ENCODE measurements around the gene RIOK3. TPM values are rescaled to one million over a fixed set of nuclear protein-coding genes. Genes with fewer than 3 reads are reported as not detected.

RIOK3 gene
- total RNA-seq, 4 donors from 2014 or later = 77.3 to 220 (median 114) TPM

GRCh38 chr18:23437357-23438045 lies 15.6 kb upstream of the RIOK3 start:
- Histone ChIP-seq H3K36me3 (no peaks in the 10 kb centered on the region), H3K4me1 (peaks cover 8 to 15% of the 10 kb centered on the region in 2 donors), H3K27me3 (no peaks in the 10 kb centered on the region), H3K9me3 (no peaks in the 10 kb centered on the region), H3K4me3 (peak overlapping the region; percentile 86 to 97 (median 93)), H3K27ac (peak overlapping the region; percentile 47 to 71 (median 62))
- in situ Hi-C loops (cut with MboI; ENCODE audit: low sequenced_read_pairs in 4 of 4) = loop anchor here in 1 of 4 donors (25.0 kb wide), 1 partner anchor 200 kb away; no protein-coding TSS in a partner anchor
- ATAC-seq (peak; percentile 90 to 95), DNase-seq (peak; percentile 44 to 68)
- TF ChIP-seq CTCF (IDR thresholded peaks at IDR 0.05 in 4 of 5, conservative IDR thresholded peaks at IDR 0.05 in 1 of 5) (no peak), POLR2A (IDR thresholded peaks at IDR 0.05) (peak in 1 of 2 donors; percentile 10)
- intact Hi-C loops (cut with DNase I; ENCODE audit: low total_unique reads) = loop anchor here (1.0 to 10.0 kb wide), 3 partner anchors 15 to 503 kb away; partner anchors contain the start of genes RBBP8, RIOK3 and RMC1

GRCh38 chr18:23438046-23438377 lies 15.1 kb upstream of the RIOK3 start:
- Histone ChIP-seq H3K27ac (peak overlapping the region; percentile 47 to 71 (median 62)), H3K4me3 (peak overlapping the region; percentile 86 to 97 (median 93)), H3K4me1 (peaks cover 8 to 15% of the 10 kb centered on the region in 2 donors), H3K9me3 (no peaks in the 10 kb centered on the region), H3K27me3 (no peaks in the 10 kb centered on the region), H3K36me3 (no peaks in the 10 kb centered on the region)
- in situ Hi-C loops (cut with MboI; ENCODE audit: low sequenced_read_pairs in 4 of 4) = loop anchor here in 1 of 4 donors (25.0 kb wide), 1 partner anchor 201 kb away; no protein-coding TSS in a partner anchor
- no peak for TF ChIP-seq POLR2A (IDR thresholded peaks at IDR 0.05)
- TF ChIP-seq CTCF (IDR thresholded peaks at IDR 0.05 in 4 of 5, conservative IDR thresholded peaks at IDR 0.05 in 1 of 5) = no peak
- ATAC-seq (peak in 1 of 2 donors; percentile 12), DNase-seq (no peak)
- intact Hi-C loops (cut with DNase I; ENCODE audit: low total_unique reads) = loop anchor here (2.0 to 10.0 kb wide), 2 partner anchors 15 to 503 kb away; partner anchors contain the start of genes RBBP8 and RIOK3

- H3K27ac ChIP-seq = no peak overlapping the region
- no peak for DNase-seq
- ATAC-seq = no peak
- intact Hi-C loops (cut with DNase I; ENCODE audit: low total_unique reads) = loop anchor here (2.0 to 10.0 kb wide), 2 partner anchors 14 to 504 kb away; partner anchors contain the start of genes RBBP8 and RIOK3
- peak overlapping the region; percentile 86 to 97 (median 93) for H3K4me3 ChIP-seq
- TF ChIP-seq POLR2A (IDR thresholded peaks at IDR 0.05) (no peak), CTCF (IDR thresholded peaks at IDR 0.05 in 4 of 5, conservative IDR thresholded peaks at IDR 0.05 in 1 of 5) (no peak)
- H3K36me3 ChIP-seq = no peaks in the 10 kb centered on the region
- in situ Hi-C loops (cut with MboI; ENCODE audit: low sequenced_read_pairs in 4 of 4) = loop anchor here in 1 of 4 donors (25.0 kb wide), 1 partner anchor 201 kb away; no protein-coding TSS in a partner anchor
- no peaks in the 10 kb centered on the region for H3K9me3 ChIP-seq
- no peaks in the 10 kb centered on the region for H3K27me3 ChIP-seq
- H3K4me1 ChIP-seq = peaks cover 8 to 15% of the 10 kb centered on the region in 2 donors
Observed at GRCh38 chr18:23438608-23439366, 14.3 kb upstream of the RIOK3 start.

- Histone ChIP-seq H3K9me3 (no peaks in the 10 kb centered on the region), H3K4me1 (peaks cover 8 to 15% of the 10 kb centered on the region in 2 donors), H3K27ac (no peak overlapping the region), H3K27me3 (no peaks in the 10 kb centered on the region), H3K36me3 (no peaks in the 10 kb centered on the region), H3K4me3 (no peak overlapping the region)
- DNase-seq = no peak
- in situ Hi-C loops (cut with MboI; ENCODE audit: low sequenced_read_pairs in 4 of 4) (loop anchor here in 1 of 4 donors (25.0 kb wide), 1 partner anchor 203 kb away; no protein-coding TSS in a partner anchor), intact Hi-C loops (cut with DNase I; ENCODE audit: low total_unique reads) (no loop called here)
- no peak for TF ChIP-seq POLR2A (IDR thresholded peaks at IDR 0.05)
- no peak for TF ChIP-seq CTCF (IDR thresholded peaks at IDR 0.05 in 4 of 5, conservative IDR thresholded peaks at IDR 0.05 in 1 of 5)
- no peak for ATAC-seq
Observed at GRCh38 chr18:23440131-23440530, 13.0 kb upstream of the RIOK3 start.
